Dermis microvascular lymphatic vessel endothelial cell (primary cell): ENCODE results near the gene PROB1. TPM values are rescaled to one million over a fixed set of nuclear protein-coding genes. Genes with fewer than 3 reads are reported as not detected.
"Not testable (repeated sequence)": the region's sequence is repeated elsewhere in the genome, so short reads cannot be mapped to it uniquely, and the experiment has no call there.

Experiments used
- DNase-seq, 2 donors: peaks; one replicate each; pipeline versions ENCODE4 v3.0.0 to v3.0.0-alpha.2; 2010; ENCODE audit warnings: low read depth in 2 of 2
- total RNA-seq: library from RNA; depleted of rRNA; stranded (reverse); fragments of >200 nt; gene quantifications from 2 replicates; pipeline ENCODE4 v1.2.1, GENCODE V29; 2014

Gene PROB1, protein sequence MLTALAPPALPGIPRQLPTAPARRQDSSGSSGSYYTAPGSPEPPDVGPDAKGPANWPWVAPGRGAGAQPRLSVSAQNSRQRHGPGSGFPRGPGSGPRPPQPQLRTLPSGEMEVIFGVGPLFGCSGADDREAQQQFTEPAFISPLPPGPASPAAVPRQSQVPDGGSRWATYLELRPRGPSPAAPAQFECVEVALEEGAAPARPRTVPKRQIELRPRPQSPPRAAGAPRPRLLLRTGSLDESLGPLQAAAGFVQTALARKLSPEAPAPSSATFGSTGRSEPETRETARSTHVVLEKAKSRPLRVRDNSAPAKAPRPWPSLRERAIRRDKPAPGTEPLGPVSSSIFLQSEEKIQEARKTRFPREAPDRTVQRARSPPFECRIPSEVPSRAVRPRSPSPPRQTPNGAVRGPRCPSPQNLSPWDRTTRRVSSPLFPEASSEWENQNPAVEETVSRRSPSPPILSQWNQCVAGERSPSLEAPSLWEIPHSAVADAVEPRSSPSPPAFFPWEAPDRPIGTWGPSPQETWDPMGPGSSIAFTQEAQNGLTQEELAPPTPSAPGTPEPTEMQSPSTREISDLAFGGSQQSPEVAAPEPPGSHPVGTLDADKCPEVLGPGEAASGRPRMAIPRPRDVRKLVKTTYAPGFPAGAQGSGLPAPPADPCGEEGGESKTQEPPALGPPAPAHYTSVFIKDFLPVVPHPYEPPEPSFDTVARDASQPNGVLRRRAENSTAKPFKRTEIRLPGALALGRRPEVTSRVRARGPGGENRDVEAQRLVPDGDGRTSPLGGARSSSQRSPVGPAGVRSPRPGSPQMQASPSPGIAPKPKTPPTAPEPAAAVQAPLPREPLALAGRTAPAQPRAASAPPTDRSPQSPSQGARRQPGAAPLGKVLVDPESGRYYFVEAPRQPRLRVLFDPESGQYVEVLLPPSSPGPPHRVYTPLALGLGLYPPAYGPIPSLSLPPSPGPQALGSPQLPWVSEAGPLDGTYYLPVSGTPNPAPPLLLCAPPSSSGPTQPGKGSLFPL
- total RNA-seq = 3.1 and 5.1 TPM in 2 replicates

DNA sequence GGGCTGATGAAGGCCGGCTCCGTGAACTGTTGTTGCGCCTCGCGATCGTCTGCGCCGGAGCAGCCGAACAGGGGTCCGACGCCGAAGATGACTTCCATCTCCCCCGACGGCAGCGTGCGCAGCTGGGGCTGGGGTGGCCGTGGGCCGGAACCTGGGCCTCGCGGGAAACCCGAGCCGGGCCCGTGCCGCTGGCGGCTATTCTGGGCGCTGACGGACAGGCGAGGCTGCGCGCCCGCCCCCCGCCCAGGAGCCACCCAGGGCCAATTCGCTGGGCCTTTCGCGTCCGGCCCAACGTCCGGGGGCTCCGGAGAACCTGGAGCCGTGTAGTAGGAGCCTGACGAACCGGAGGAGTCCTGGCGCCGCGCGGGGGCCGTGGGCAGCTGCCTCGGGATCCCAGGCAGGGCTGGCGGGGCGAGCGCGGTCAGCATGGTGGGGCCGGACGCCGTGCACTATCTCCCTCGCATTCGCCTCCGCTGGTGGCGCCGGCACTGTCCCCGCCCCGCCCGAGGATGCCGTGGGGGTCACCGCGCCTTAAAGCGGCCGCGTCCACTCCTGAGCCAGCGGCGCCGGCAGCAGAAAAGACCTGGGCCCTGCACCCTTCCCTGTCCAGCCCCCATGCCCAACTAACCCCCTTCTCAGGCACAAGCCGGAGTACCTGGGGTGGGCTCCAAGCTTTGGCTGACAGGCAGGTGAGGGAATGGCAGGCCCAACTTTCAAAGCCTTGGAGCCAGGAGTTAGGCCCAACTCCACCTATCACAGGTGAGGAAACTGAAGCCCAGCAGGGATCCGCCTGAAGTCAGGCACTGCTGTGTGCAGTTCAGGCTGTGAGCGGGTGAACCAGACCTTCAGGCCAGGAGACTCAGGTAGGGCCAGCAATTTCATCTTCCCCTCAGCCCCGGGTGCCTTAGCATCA is at the start of gene PROB1:
PROB1 (minus strand) TSS at position 451 of the 913 bp plus-strand sequence; CDS start at position 428, 23 bp downstream.
- DNase-seq = peak in 1 of 2 donors; percentile 38

DNA sequence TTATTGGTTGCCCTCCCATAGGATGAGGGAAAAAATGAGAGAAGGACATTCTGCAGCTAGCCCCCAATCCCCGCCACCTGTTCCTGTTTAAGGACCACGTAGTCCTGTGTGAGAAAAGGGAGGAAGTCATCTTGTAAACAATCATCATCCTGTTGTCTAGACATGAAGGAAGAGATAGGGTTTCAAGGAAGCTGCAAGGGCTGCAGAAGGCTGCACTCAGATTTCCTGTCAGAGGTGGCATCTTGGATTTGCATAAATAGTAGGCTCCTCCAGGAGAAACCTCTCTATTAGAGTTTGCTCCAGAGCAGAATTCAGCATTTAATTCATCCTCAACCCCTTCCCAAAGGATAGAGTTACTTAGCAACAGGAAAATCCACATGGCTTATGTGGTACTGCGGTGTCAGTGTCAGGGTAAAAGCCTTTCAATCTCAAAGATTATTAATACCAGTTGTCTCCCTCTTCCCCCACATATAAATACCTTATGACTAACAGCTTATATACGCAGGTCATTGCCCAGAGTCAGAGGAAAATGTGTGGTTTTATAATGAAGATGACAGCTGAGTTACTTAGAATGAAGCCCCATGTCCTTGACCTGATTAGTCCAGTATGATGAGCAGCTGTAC is 49.0 kb upstream of the PROB1 start:
- peak in 1 of 2 donors; percentile 77 for DNase-seq

DNA sequence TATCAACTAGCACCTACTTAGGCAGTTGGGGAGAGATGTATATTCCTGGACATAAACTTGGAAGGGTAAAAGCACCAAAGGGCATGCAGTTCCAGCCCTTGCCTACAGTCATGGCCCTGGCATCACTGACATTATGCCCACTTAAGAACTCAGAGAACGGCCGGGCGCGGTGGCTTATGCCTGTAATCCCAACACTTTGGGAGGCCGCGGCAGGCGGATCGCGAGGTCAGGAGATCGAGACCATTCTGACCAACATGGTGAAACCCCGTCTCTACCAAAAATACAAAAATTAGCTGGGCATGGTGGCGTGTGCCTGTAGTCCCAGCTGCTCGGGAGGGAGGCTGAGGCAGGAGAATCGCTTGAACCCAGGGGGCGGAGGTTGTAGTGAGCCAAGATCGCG is 45.5 kb upstream of the PROB1 start:
- DNase-seq = not testable (repeated sequence)

DNA sequence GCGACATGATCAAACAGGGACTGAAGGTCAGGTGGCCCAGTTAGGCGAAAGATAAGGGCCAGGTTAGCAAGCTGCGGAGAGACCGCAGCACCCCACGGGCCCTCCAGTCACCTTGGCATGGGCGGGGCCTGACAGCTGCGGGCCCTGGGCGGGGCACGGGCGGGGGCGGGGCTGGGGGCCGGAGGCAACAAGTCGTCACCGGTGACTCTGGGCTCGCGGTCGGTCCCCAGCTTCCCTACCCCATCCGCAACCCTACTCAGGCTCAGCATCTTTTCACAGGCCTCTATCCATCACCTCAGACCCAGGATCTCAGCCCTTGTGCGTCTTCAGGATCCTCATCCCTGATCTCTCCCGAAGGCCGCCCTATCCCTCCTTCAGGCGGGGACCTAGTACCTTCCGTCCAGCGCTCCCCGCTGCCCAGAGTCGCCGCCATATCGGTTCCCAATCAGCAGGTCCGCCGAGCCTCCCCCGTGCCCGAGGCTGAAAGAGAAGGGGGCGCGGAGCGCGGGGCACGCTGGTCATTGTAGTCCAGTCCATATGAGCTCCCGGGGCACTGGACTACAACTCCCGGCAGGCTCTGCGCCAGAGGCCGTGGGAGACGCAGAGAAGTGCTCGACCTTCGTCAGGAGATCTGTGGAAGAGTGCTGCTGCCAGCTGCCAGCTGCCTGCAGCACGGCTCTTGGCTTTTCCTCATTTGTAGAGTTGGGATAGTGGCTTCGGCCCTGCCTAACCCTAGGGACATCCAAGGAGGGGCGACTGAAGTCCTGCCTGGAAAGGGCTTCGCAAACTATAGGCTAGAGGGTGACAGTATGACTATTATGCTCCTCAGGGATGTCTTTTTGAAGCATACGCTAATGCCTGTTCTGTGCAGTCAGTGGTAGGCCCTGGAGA is 44.4 kb upstream of the PROB1 start, which contains the start of gene DNAJC18:
DNAJC18 (minus strand) TSS at position 513 of the 891 bp plus-strand sequence; CDS start at position 433, 80 bp downstream.
- peak; percentile 78 to 88 for DNase-seq

DNA sequence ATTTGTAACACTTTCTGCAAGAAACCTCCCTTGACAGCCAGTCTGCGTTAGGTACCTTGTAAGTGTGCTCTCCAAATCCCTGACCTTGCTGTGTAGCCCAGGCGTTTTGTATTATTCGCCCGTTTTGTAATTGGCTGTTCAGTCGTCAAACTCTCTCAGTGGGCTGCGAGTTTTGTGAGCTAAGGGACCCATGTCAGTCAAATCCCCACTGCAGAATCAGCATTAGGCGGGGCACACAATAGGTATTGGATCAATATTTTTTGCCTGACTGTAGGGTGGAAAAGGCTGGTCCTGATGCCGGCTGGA is 43.8 kb upstream of the PROB1 start:
- DNase-seq = no peak

DNA sequence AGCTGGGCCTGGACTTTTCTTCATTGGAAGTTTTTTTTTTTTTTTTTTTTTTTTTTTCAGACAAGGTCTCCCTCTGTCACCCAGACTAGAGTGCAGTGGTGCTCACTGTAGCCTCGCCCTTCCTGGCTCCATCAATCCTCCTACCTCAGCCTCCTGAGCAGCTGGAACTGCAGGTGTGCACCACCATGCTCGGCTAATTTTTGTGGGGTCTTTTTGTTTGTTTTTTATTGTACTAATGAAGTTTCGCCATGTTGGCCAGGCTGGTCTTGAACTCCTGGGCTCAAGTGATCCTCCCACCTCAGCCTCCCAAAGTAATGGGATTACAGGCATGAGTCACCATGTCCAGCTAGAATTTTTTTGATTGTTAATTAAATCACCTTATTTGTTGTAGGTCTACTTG is 40.8 kb upstream of the PROB1 start:
- no peak for DNase-seq

DNA sequence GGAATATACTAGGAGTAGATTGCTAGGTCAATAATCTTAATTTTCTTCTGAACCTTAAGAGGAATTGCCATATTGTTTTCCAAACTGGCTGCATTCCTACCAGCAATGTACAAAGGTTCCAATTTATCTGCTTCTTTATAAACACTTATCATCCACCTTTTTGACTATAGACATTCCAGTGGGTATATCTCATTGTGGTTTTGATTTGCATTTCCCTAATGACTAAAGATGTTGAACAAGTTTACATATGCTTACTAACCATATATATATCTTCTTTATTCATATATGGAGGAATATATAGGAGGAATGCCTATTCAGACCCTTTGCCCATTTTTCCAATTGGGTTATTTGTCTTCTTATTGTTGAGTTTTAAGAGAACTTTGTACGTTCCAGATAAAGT is 36.8 kb upstream of the PROB1 start:
- DNase-seq = no peak

DNA sequence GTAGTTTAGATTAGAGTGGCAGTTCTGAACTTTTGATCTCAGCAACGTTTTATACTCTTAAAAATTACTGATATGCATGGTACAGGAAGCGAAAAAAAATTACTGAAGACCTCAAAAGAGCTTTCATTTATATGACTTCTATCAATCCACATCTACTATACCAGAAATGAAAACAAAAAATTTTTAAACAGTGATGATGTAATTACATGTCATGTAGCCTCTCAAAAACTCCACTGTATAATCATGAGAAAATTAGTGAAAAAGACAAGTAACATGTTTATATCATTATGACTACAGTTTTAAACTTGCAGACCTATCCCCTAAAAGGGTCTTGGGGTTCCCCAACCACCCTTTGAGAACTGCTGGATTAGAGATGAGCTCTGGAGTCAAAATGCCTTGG is 35.1 kb upstream of the PROB1 start:
- no peak for DNase-seq

DNA sequence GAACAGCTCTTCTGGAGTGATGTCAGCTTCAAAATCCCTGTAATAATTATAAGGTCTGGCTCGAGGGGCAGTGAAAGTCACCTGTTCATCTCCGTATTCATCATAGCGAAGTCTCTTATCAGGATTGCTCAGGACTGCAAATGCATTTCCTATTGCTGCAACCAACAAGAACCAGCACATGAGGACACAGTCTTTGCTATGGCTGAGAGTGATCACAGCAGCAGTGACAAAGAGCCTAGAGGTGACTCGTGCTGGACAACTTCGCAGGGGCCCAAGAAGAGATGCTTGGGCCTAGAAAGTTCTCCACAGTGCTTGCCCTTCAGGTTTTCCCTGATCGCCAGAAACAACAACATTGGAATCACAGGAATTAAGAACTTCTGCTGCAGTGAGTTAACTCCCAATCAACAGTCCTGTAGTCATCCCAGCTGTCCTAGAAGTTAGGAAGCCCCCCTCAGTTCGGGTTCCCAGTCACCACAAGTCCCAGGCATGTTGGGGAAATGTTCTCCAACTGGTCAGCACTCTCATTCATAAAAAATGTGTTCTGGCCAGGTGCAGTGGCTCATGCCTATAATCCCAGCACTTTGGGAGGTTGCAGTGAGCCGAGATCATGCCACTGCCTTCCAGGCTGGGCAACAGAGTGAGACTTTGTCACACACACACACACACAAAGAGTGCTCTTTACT is 31.4 kb upstream of the PROB1 start:
- DNase-seq = no peak

DNA sequence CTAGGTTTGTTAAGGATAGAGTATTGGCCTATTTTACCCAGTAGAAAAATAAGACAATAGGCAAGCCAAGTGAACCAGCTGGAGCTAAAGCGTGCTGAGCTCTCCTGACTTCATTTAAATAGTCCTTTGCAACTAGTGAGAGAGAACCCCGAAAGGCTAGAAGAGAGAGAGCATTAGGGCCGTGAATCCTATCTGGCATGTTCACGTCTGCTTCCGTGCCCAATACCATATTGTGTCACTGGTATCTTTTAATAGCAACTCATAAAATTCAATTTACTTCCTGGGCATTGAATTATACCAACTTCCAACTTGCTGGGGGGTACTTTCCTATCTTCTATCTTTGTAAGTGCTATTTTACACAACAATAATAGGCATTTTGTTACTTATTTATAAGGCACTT is 30.6 kb upstream of the PROB1 start:
- no peak for DNase-seq

DNA sequence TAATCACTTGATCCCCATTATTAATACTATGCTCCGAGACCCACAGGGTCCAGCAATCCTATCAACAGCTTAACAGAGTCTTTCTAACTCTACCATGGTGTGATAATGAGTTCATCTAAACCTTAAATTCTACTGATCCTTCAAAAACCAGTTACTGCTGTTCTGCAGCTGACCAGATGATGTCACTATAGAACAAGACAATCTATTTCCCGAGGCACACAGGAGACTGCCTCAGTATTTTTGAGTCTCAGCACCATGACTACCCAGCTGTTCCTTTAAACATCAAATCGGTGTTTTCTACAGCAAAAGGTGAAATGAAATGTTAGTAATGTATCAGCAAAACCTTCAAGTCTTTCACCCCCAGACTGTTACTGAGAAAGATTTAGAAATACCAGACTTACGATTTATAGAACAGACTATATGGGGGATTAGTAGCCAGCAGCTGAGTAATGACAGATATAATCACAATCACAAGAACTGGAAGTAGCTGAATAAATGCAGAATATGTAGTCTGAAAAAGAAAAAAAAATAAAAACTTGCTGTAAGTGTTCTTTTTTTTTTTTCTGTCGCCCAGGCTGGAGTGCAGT is 27.5 kb upstream of the PROB1 start:
- peak; percentile 62 to 77 for DNase-seq

DNA sequence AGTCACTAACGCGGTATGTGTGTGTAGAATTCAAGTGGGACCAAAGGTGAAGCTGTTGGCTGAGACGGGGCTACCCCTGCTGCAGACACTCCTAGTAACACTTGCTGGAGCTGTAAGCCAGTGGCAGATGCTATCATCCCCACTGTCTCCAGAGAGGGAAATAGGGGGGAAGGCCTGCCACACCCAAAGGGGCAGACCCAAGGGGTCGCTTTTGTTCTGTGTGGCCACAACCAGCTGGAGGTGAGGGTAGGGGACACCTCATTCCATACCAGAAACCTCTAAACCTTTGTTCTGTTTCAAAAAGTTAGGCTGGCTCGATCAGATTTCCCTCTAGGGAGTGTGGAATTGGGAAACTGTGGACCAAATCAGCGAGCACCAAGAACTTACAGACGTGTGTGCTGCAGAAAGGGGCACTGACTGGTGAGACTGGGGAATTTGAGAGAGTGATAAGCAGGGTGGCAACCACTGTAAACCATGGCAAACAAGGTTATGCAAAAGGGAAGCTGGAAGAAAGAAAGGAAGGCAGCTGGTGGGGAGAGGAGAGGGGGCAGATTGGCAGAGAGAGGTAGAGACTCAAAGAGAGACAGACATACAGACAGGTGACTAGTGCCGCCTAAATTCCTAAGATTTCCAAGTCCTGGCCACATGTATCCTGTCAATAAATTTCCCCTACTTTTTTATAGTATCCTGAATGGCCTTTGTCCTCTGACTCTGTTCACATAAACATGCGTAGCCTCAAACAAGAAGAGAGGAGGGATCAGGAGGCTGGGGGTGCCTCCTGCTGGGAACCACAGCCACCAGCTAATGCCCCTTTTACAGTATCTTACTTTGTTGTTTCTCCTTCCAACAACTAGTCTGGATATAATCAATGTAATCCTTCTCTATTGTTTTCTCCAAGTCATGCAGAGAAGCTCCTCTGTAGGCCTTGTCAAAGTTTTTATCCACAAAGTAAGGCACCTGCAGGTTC is 24.6 kb upstream of the PROB1 start:
- peak in 1 of 2 donors; percentile 39 for DNase-seq

DNA sequence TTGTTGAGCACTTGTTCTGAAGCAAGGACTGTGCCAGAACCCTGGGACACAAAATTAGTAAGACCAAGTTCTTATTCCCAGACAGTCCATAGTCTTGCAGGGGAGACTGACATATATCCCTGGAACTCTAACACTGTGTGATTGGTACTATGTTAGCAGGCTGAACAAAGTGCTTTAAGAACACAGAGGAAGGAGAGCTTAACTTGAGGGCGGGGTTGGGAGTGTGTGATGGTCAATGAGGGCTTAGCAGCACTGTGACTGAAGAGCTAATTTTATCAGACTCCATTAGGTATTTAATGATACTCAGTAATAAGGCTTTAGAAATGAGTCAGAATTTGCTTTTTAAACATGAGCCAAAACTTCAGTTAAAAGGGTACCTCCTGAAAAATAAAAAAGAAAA is 23.9 kb upstream of the PROB1 start:
- peak in 1 of 2 donors; percentile 21 for DNase-seq

DNA sequence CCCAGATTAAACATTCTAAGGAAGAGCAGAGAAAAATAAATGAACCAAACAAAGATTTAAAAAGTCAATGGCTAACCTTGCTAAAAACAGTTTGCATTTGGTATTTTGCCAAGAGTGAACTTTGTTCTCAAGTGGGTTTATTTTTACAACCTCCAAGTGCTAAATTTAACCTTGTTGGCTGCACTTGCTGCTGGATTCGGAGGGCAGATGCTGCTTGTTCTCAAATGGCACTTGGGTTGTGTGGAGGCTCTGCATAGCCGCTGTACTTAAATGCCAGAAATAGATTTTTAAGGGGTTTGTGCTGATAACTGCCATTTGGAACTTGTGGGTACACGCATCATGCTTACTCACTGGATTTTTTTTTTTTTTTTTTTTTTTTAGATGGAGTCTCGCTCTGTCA is 22.3 kb upstream of the PROB1 start:
- peak in 1 of 2 donors; percentile 26 for DNase-seq

DNA sequence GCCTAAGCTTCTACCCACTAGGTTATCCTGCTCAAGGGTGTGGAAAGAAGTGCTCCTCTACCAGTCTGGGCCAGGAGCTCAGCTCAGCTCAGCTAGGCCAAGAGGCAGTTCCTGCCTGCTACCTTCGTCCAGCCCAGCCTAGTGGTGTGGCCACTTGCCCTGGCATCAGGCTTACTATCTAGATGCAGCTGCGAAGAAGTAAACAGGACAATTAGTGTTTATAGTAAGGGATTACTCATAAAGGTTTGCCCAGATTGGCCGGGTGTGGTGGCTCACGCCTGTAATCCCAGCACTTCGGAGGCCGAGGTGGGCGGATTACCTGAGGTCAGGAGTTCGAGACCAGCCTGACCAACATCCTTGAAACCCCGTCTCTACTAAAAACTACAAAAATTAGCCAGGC is 21.7 kb upstream of the PROB1 start:
- no peak for DNase-seq

DNA sequence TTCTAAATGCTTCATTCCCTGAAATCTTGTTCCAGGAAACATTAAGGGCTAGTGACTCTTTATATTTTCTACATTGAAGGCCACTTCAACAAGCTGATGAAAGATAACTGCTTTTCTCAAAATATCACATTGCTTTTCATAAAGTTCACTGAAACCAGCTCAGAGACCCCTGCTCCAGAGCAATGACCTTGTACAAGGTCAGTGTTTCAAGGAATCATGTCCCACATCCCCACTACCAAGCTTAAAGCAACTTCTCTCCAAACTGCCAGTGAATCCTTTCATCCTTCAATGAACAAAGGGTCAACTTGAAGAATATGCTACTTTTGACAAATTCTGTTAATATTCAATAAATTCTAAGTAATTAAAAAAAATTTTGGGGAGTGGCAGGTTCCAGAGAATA is 21.0 kb upstream of the PROB1 start:
- no peak for DNase-seq

DNA sequence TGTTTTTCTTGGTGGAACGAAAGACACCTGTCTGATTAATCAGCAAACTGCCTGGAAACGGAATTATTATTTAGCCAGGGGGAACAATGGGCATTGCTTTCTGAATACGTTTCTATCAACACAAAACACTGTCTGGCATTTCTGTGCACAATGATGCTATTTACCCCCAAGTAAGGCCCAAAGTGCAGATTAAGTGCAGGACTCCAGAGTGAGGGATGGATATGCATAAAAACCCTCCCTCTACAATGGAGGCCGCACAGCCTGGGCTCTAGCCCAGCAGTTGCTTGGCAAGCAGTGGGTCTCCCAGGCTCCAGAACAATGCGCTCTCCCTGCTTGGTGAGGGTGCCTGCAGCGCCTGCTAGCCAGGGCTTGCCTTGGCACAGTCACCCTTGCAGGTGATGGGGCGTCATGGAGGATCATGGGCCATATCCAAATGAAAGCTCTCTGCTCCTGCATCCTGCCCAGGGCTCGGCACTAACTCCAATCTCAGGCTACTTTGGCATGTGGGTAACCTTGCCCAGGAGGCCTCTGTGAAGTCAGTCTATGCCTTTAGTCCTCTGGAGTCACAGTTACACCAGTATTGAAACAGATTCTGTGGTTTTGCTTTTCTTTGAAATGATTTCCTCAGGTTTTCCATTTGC is 20.4 kb upstream of the PROB1 start:
- peak; percentile 81 to 91 for DNase-seq
